Esophagus squamous epithelium (tissue), 4 donors: Measurements from ENCODE around the gene EVA1B.

Experiments used
- CTCF ChIP-seq, 6 experiments: fragments of 450-650 bp in 4 of 6; fragments of 200-600 bp in 2 of 6; sonication (generic) in 2 of 6; IDR thresholded peaks; one replicate each; pipeline ENCODE4 v1.5.1; 2016 to 2019; ENCODE audit warnings: antibody characterized with exemption in 6 of 6, mild to moderate bottlenecking in 4 of 6, moderate library complexity in 4 of 6
- POLR2A ChIP-seq, 4 donors: fragments of 450-650 bp; IDR thresholded peaks; one replicate each; pipeline ENCODE4 v1.6.1; 2017; ENCODE audit warnings: antibody characterized with exemption in 4 of 4, mild to moderate bottlenecking in 4 of 4, moderate library complexity in 3 of 4

GRCh38 chr1:36304970-36305914, 18.2 kb downstream of the EVA1B start:
- TF ChIP-seq POLR2A (IDR thresholded peaks at IDR 0.05) = no peak
- no peak for TF ChIP-seq CTCF (IDR thresholded peaks at IDR 0.05)
